Transverse colon (tissue), 4 donors: ENCODE measurements around the gene LHFPL6. TPM values are rescaled to one million over a fixed set of nuclear protein-coding genes. Genes with fewer than 3 reads are reported as not detected.

Source experiments
- DNase-seq: peaks from one replicate; pipeline ENCODE4 v3.0.0-alpha.2; 2019
- H3K27ac ChIP-seq, 4 donors: fragments of 200-600 bp; sonication (generic); 2 replicates each; pipeline ENCODE4 v1.5.1; 2016 to 2018; ENCODE audit warnings: inconsistent platforms in 4 of 4
- H3K27me3 ChIP-seq: fragments of 200-600 bp; sonication (generic); 2 replicates; pipeline ENCODE4 v1.5.1; 2017; ENCODE audit warnings: inconsistent platforms
- H3K36me3 ChIP-seq, 4 donors: fragments of 200-600 bp; sonication (generic); 2 replicates each; pipeline ENCODE4 v1.5.1; 2017 to 2019; ENCODE audit warnings: inconsistent platforms in 4 of 4
- H3K4me1 ChIP-seq, 4 donors: fragments of 200-600 bp; sonication (generic); 2 replicates each; pipeline ENCODE4 v1.5.1; 2017 to 2020; ENCODE audit warnings: inconsistent platforms in 4 of 4
- H3K4me3 ChIP-seq, 4 donors: fragments of 200-600 bp; sonication (generic); 1 replicate in 1 of 4; 2 replicates in 3 of 4; pipeline versions ENCODE4 v1.5.1 to v1.6.1; 2017 to 2019; ENCODE audit warnings: inconsistent platforms in 4 of 4
- H3K9me3 ChIP-seq, 2 donors: fragments of 200-600 bp; sonication (generic); 2 replicates each; pipeline ENCODE4 v1.5.1; 2017 to 2019; ENCODE audit warnings: inconsistent platforms in 2 of 2
- EP300 ChIP-seq: sonication (generic); formaldehyde crosslinking; IDR thresholded peaks from one replicate; pipeline ENCODE4 v1.6.1; 2017; ENCODE audit warnings: antibody characterized with exemption, low read depth
- POLR2A ChIP-seq: fragments of 450-650 bp; IDR thresholded peaks from one replicate; pipeline ENCODE4 v1.6.1; 2016; ENCODE audit warnings: antibody characterized with exemption, mild to moderate bottlenecking, moderate library complexity
- POLR2AphosphoS5 ChIP-seq, 3 donors: sonication (generic); formaldehyde crosslinking; IDR thresholded peaks; one replicate each; pipeline ENCODE4 v1.6.1; 2016; ENCODE audit warnings: antibody characterized with exemption in 3 of 3
- WGBS, 2 donors: methylation state at CpG; one replicate each; pipeline ENCODE4 v1.1.5; 2018; ENCODE audit warnings: low coverage in 1 of 2; 5-methylcytosine and 5-hydroxymethylcytosine counted together
- in situ Hi-C, 4 donors: fragments of 200-750 bp; cut with MboI; loops; one replicate each; pipeline versions ENCODE4 v1.15.0 to v1.15.1; 2017; ENCODE audit warnings: low sequenced_read_pairs in 3 of 4, low pct_ligation_motif_present in 1 of 4, low pct_unique_long_range_greater_than_20kb in 1 of 4
- intact Hi-C: fragments of 100-400 bp; cut with DNase I; formaldehyde crosslinking; loops from one replicate; pipeline ENCODE4 v1.15.1; 2023; ENCODE audit warnings: low total_unique reads
- total RNA-seq, 4 donors: library from RNA; depleted of rRNA; stranded (reverse); fragments of >200 nt; gene quantifications; one replicate each; pipeline ENCODE4 v1.1.0, GENCODE V29; 2016
- TF ChIP-seq, protein P1 (sequence below), 5 experiments: fragments of 200-600 bp in 3 of 5; fragments of 450-650 bp in 2 of 5; sonication (generic) in 3 of 5; IDR thresholded peaks; 1 replicate in 2 of 5; 2 replicates in 3 of 5; pipeline ENCODE4 v1.5.1; 2016 to 2017; ENCODE audit warnings: antibody characterized with exemption in 5 of 5, inconsistent platforms in 3 of 5, mild to moderate bottlenecking in 2 of 5, moderate library complexity in 1 of 5

Gene LHFPL6
- total RNA-seq, 4 donors from 2014 or later = 4.2 to 18.6 (median 9.3) TPM

DNA sequence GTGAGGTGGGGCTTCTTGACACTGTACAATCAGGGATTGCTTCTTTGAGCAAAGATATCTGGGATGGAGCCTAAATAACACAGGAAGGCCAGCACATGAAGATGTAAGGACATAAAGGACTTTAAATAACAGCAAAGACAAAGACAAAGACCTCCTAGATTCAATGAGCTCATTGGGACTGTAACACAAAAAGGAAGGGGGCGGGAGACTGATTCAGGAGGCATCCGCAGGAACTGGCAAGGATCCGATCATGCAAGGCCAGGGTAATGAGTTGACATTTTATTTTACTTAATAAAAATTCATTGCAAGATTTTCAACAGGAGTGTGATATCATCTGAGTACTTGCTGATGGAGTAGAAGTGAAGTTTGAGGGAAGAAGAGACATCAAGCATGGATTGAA, 121.5 kb downstream of the LHFPL6 start:
- no peak for TF ChIP-seq POLR2AphosphoS5 (IDR thresholded peaks at IDR 0.05)
- no peak for TF ChIP-seq EP300
- TF ChIP-seq, protein P1, sequence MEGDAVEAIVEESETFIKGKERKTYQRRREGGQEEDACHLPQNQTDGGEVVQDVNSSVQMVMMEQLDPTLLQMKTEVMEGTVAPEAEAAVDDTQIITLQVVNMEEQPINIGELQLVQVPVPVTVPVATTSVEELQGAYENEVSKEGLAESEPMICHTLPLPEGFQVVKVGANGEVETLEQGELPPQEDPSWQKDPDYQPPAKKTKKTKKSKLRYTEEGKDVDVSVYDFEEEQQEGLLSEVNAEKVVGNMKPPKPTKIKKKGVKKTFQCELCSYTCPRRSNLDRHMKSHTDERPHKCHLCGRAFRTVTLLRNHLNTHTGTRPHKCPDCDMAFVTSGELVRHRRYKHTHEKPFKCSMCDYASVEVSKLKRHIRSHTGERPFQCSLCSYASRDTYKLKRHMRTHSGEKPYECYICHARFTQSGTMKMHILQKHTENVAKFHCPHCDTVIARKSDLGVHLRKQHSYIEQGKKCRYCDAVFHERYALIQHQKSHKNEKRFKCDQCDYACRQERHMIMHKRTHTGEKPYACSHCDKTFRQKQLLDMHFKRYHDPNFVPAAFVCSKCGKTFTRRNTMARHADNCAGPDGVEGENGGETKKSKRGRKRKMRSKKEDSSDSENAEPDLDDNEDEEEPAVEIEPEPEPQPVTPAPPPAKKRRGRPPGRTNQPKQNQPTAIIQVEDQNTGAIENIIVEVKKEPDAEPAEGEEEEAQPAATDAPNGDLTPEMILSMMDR (IDR thresholded peaks at IDR 0.05) = no peak
- TF ChIP-seq POLR2A = no peak
- Histone ChIP-seq H3K27me3 (no peaks in the 10 kb centered on the region), H3K27ac (no peak overlapping the region), H3K4me3 (no peak overlapping the region), H3K9me3 (no peaks in the 10 kb centered on the region), H3K36me3 (no peaks in the 10 kb centered on the region), H3K4me1 (no peaks in the 10 kb centered on the region)
- no peak for DNase-seq
- WGBS, 2 donors = 83 to 93% methylated on average over 3 of the region's 3 CpGs
- in situ Hi-C loops = no loop called here
- intact Hi-C loops = no loop called here

DNA sequence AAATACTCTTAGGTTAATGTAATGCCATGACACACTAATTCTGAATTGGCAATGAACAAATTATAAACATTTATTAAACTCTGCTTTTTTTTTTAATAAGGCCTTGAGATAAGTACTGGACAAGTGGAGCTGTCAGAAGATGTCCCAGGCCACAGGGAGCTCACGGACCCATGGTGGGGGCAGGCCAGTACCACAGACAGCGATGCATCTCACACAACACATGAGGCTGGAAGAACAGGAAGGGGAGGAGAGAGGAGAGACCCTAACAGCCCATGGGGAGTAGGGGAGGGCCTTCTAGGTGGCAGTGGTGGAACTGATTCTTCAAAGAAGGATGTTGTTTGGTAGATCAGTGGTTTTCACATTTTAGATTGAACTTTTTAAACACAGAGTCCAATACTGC, 128.4 kb downstream of the LHFPL6 start:
- 92 to 100% methylated on average over 2 of the region's 2 CpGs for WGBS, 2 donors
- no peaks in the 10 kb centered on the region for H3K27me3 ChIP-seq
- no peak overlapping the region for H3K4me3 ChIP-seq
- in situ Hi-C loops (no loop called here), intact Hi-C loops (no loop called here)
- H3K27ac ChIP-seq = no peak overlapping the region
- H3K9me3 ChIP-seq = no peaks in the 10 kb centered on the region
- no peaks in the 10 kb centered on the region for H3K36me3 ChIP-seq
- no peak for DNase-seq
- TF ChIP-seq, protein P1 (IDR thresholded peaks at IDR 0.05) = no peak
- no peak for TF ChIP-seq EP300
- TF ChIP-seq POLR2AphosphoS5 (IDR thresholded peaks at IDR 0.05) = no peak
- no peak for TF ChIP-seq POLR2A
- no peaks in the 10 kb centered on the region for H3K4me1 ChIP-seq

DNA sequence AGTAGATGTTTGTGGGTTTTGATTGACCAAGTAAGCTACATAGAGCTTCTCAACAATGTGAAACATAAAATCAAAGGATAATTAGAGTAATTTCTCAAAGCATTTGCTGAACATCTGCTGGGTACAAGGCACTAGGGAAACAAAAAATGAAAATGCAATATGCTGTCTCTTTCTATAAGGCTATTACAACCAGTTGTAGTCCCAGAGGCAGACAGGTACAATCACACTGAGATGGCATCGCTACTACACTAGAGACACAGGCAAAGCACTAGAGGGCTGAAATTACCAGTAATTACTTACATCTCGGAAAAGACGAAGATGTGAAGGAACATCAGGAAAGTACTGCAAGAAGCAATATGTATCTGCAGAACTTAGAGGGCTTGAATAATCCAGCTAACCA, 133.3 kb downstream of the LHFPL6 start:
- intact Hi-C loops = no loop called here
- Histone ChIP-seq H3K4me1 (no peaks in the 10 kb centered on the region), H3K27me3 (no peaks in the 10 kb centered on the region), H3K36me3 (no peaks in the 10 kb centered on the region), H3K9me3 (no peaks in the 10 kb centered on the region), H3K4me3 (no peak overlapping the region), H3K27ac (no peak overlapping the region)
- no peak for DNase-seq
- TF ChIP-seq EP300 (no peak), POLR2A (no peak), POLR2AphosphoS5 (IDR thresholded peaks at IDR 0.05) (no peak)
- TF ChIP-seq, protein P1 (IDR thresholded peaks at IDR 0.05) = no peak
- WGBS, 2 donors = 80 to 90% methylated on average over 3 of the region's 3 CpGs
- in situ Hi-C loops = no loop called here

DNA sequence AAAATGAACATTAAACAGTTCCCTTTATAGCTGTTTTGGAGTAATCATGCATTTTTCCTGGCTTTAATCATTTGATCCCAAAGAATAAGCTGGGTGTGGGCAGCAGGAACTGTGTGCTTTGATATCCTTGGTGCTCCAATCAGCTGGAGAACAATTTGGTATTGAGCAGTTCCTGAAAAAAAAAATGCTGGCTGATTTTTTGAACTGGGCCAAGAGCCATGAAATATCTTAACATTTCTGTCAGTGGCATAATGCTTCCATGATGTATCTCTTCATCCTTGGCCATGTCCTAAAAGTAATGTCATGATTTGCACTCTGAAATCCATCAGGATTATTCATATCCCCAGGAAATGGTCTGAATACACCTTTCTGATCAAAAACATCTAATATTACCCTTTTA, 134.7 kb downstream of the LHFPL6 start:
- no peak for DNase-seq
- no peaks in the 10 kb centered on the region for H3K4me1 ChIP-seq
- H3K27me3 ChIP-seq = no peaks in the 10 kb centered on the region
- no peak overlapping the region for H3K4me3 ChIP-seq
- no peaks in the 10 kb centered on the region for H3K36me3 ChIP-seq
- intact Hi-C loops = no loop called here
- H3K27ac ChIP-seq = no peak overlapping the region
- TF ChIP-seq POLR2A = no peak
- no peak for TF ChIP-seq POLR2AphosphoS5 (IDR thresholded peaks at IDR 0.05)
- TF ChIP-seq, protein P1 (IDR thresholded peaks at IDR 0.05) = no peak
- no peak for TF ChIP-seq EP300
- in situ Hi-C loops = no loop called here
- no peaks in the 10 kb centered on the region for H3K9me3 ChIP-seq
